Measurements from ENCODE around the gene LAPTM5.

DNA sequence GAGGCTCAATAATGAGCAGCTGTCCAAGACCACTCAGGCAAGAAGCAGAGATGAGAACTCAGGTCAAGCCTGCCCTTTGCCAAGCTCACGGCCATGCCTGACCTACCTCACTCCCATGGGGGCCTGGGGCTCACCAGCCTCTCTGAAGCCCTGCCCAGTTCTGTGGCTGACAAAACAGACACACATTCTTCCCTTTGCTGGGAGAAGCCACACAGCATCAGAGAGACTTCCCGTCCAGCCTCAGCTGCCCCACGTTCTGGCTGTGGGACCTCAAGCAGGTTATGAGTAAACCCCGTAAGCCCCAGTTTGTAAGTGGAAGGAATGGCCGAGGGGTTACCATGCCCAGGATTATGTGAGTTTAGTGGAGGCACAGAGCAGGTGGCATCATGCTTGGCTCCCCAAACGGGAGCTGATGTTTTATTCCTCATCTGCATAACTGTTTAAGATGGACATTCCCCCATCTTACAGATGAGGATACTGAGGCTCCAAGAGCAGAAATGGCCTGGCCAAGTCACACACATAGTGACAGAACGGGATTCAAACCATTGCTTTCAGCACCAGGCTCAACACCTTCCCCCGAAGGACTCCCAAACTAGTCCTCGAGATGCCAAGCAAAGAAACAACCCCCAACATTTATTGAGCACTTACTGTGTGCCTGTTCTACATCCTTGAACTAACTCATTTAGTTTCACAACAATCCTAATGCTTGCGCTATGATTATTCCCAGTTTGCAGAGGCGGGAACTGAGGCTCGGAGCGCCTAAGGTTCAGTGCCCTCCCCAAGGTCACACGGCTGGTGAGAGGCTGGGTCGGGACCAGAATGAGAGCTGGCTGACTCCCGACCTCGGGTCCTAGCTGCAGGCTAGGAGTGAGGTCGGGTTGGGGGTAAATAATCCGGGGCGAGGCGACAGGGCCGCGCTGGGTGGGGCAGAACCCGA, 49.1 kb upstream of the LAPTM5 start:
- TF ChIP-seq, protein P1, sequence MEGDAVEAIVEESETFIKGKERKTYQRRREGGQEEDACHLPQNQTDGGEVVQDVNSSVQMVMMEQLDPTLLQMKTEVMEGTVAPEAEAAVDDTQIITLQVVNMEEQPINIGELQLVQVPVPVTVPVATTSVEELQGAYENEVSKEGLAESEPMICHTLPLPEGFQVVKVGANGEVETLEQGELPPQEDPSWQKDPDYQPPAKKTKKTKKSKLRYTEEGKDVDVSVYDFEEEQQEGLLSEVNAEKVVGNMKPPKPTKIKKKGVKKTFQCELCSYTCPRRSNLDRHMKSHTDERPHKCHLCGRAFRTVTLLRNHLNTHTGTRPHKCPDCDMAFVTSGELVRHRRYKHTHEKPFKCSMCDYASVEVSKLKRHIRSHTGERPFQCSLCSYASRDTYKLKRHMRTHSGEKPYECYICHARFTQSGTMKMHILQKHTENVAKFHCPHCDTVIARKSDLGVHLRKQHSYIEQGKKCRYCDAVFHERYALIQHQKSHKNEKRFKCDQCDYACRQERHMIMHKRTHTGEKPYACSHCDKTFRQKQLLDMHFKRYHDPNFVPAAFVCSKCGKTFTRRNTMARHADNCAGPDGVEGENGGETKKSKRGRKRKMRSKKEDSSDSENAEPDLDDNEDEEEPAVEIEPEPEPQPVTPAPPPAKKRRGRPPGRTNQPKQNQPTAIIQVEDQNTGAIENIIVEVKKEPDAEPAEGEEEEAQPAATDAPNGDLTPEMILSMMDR (IDR thresholded peaks at IDR 0.05), result no peak
- TF ChIP-seq, protein P2, sequence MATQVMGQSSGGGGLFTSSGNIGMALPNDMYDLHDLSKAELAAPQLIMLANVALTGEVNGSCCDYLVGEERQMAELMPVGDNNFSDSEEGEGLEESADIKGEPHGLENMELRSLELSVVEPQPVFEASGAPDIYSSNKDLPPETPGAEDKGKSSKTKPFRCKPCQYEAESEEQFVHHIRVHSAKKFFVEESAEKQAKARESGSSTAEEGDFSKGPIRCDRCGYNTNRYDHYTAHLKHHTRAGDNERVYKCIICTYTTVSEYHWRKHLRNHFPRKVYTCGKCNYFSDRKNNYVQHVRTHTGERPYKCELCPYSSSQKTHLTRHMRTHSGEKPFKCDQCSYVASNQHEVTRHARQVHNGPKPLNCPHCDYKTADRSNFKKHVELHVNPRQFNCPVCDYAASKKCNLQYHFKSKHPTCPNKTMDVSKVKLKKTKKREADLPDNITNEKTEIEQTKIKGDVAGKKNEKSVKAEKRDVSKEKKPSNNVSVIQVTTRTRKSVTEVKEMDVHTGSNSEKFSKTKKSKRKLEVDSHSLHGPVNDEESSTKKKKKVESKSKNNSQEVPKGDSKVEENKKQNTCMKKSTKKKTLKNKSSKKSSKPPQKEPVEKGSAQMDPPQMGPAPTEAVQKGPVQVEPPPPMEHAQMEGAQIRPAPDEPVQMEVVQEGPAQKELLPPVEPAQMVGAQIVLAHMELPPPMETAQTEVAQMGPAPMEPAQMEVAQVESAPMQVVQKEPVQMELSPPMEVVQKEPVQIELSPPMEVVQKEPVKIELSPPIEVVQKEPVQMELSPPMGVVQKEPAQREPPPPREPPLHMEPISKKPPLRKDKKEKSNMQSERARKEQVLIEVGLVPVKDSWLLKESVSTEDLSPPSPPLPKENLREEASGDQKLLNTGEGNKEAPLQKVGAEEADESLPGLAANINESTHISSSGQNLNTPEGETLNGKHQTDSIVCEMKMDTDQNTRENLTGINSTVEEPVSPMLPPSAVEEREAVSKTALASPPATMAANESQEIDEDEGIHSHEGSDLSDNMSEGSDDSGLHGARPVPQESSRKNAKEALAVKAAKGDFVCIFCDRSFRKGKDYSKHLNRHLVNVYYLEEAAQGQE (IDR thresholded peaks at IDR 0.05; ENCODE audit: insufficient read depth in 1 of 2, low read depth in 2 of 2, low read length in 1 of 2), result no peak
- TF ChIP-seq SIN3A (IDR thresholded peaks at IDR 0.05; ENCODE audit: borderline replicate concordance, insufficient read depth, low read depth, low read length), result no peak
- no peak for TF ChIP-seq TCF7L2 (IDR thresholded peaks at IDR 0.05; ENCODE audit: low read depth, low read length)
- TF ChIP-seq POLR2AphosphoS5 (IDR thresholded peaks at IDR 0.05; ENCODE audit: low read depth, low read length), result no peak
